HepG2 (cell line): ENCODE data around the gene PLCL1. TPM values are rescaled to one million over a fixed set of nuclear protein-coding genes. Genes with fewer than 3 reads are reported as not detected.

Source experiments
- ATAC-seq: fragments of 200-7000 bp; cut with Tn5 transposase; 3 replicates; pipeline ENCODE4 v1.9.1; 2020; ENCODE audit warnings: mild to moderate bottlenecking, moderate library complexity
- BruUV-seq: library from RNA; stranded (reverse); fragments of 400-500 nt; replicated peaks from 2 replicates; lab custom pipeline; 2021; lab: Mats Ljungman, UMichigan
- CTCF ChIA-PET: fragments of 300-600 bp; formaldehyde crosslinking; extraction: SDS; loops from one replicate; lab custom pipeline; 2021; ENCODE audit warnings: low total read pairs, inconsistent platforms, low intra/inter-chr PET ratio; lab: Yijun Ruan, JAX
- POLR2A ChIA-PET: fragments of 350-600 bp; sonication (Branson Sonifier 250); formaldehyde crosslinking; loops from one replicate; lab custom pipeline; 2020; ENCODE audit warnings: antibody characterized with exemption, inconsistent platforms; lab: Yijun Ruan, JAX
- DNase-seq: peaks from one replicate; pipeline ENCODE4 v3.0.0-alpha.2; 2015; ENCODE audit warnings: low spot score
- FAIRE-seq: peaks from 3 replicates; lab custom pipeline; 2011; peaks lifted over from hg19 to GRCh38; lab: Jason Lieb, UNC
- H2AFZ ChIP-seq: one replicate; pipeline ENCODE4 v1.6.1; 2011; ENCODE audit warnings: low read length, inconsistent platforms
- H3K27ac ChIP-seq: fragments of 300-600 bp; 3 replicates; pipeline ENCODE4 v1.8.0; 2011; ENCODE audit warnings: mixed run types, mild to moderate bottlenecking, mixed read lengths, low read length, inconsistent platforms; ENCODE audit not compliant: insufficient read depth; ENCODE audit errors: extremely low read length
- H3K27me3 ChIP-seq, 2 experiments: fragments of 200-600 bp in 1 of 2; 2 replicates in 1 of 2; 3 replicates in 1 of 2; pipeline versions ENCODE4 v1.6.0 to v1.8.0; 2011; ENCODE audit warnings: low read length in 2 of 2, mild to moderate bottlenecking in 2 of 2, moderate library complexity in 2 of 2, inconsistent platforms in 1 of 2; ENCODE audit not compliant: insufficient read depth in 2 of 2, control insufficient read depth in 1 of 2
- H3K36me3 ChIP-seq, 2 experiments: fragments of 200-600 bp in 1 of 2; replicated peaks in 1 of 2; 2 replicates in 1 of 2; 3 replicates in 1 of 2; pipeline versions ENCODE4 v1.5.1 to v1.8.0; 2011; ENCODE audit warnings: low read length in 2 of 2, inconsistent platforms in 1 of 2; ENCODE audit not compliant: insufficient read depth in 2 of 2, control insufficient read depth in 1 of 2
- H3K4me1 ChIP-seq: 2 replicates; pipeline ENCODE4 v1.5.1; 2012; ENCODE audit warnings: low read length, inconsistent platforms; ENCODE audit not compliant: insufficient read depth
- H3K4me2 ChIP-seq: 2 replicates; pipeline ENCODE4 v1.6.0; 2011; ENCODE audit warnings: low read depth, low read length, inconsistent platforms
- H3K4me3 ChIP-seq, 3 experiments: fragments of 200-600 bp in 1 of 3; sonication (generic), shearing (Covaris generic) in 1 of 3; replicated peaks in 1 of 3; 2 replicates each; pipeline ENCODE4 v1.5.1; 2011 to 2016; ENCODE audit warnings: low read length in 3 of 3, inconsistent platforms in 2 of 3, low read depth in 2 of 3, mild to moderate bottlenecking in 2 of 3, control low read depth in 1 of 3, mixed read lengths in 1 of 3; ENCODE audit not compliant: insufficient read depth in 1 of 3
- H3K79me2 ChIP-seq: one replicate; pipeline ENCODE4 v1.6.1; 2011; ENCODE audit warnings: low read length, inconsistent platforms; ENCODE audit not compliant: insufficient read depth
- H3K9ac ChIP-seq: 2 replicates; pipeline ENCODE4 v1.6.0; 2011; ENCODE audit warnings: mild to moderate bottlenecking, low read depth, low read length, inconsistent platforms; ENCODE audit not compliant: insufficient read depth
- H3K9me3 ChIP-seq: 2 replicates; pipeline ENCODE4 v1.5.1; 2012; ENCODE audit warnings: mild to moderate bottlenecking, low read length
- H4K20me1 ChIP-seq: 2 replicates; pipeline ENCODE4 v1.6.0; 2011; ENCODE audit warnings: inconsistent platforms, mild to moderate bottlenecking, low read length, moderate library complexity; ENCODE audit not compliant: insufficient read depth
- NR2C2 ChIP-seq: sonication (generic); formaldehyde crosslinking; IDR thresholded peaks from 2 replicates; pipeline ENCODE4 v1.4.0; 2020; ENCODE audit warnings: missing genetic modification reagents, mild to moderate bottlenecking, moderate library complexity, borderline replicate concordance
- PAF1 ChIP-seq: IDR thresholded peaks from 2 replicates; pipeline ENCODE4 v1.6.1; 2016; ENCODE audit warnings: missing genetic modification reagents, missing compliant biosample characterization
- ZNF281 ChIP-seq: sonication (generic); formaldehyde crosslinking; IDR thresholded peaks from 2 replicates; pipeline ENCODE4 v1.4.0; 2020; ENCODE audit warnings: missing genetic modification reagents, borderline replicate concordance
- WGBS: methylation state at CpG from one replicate; pipeline ENCODE4 v1.1.6; 2017; ENCODE audit warnings: low lambda C conversion rate; 5-methylcytosine and 5-hydroxymethylcytosine counted together
- in situ Hi-C: cut with HindIII; loops from 2 replicates; pipeline ENCODE4 v1.10.0; 2017; ENCODE audit warnings: low pct_unique_long_range_greater_than_20kb; ENCODE audit not compliant: extremely low pct_ligation_motif_present
- intact Hi-C: fragments of 100-400 bp; cut with micrococcal nuclease; formaldehyde crosslinking; loops from one replicate; pipeline ENCODE4 v1.10.0; 2022; ENCODE audit not compliant: unreplicated experiment
- polyA plus RNA-seq, 8 experiments: library from polyadenylated mRNA; depleted of rRNA in 3 of 8; stranded (reverse) in 7 of 8; unstranded in 1 of 8; fragments of >200 nt; fragmentation: Illumina TruSeq in 4 of 8; extraction: Trizol in 4 of 8; gene quantifications; 2 replicates each; pipeline versions ENCODE4 v1.2.1 to v1.2.3, GENCODE V29; 2011 to 2016; ENCODE audit warnings: low read depth in 4 of 8, missing spikeins in 1 of 8, mixed read lengths in 1 of 8; ENCODE audit not compliant: insufficient read depth in 1 of 8
- total RNA-seq, 5 experiments: library from RNA; depleted of rRNA; stranded (reverse); fragments of >200 nt; fragmentation: Illumina TruSeq; extraction: Trizol; gene quantifications; 2 replicates each; pipeline ENCODE4 v1.2.3, GENCODE V29; 2016; ENCODE audit warnings: low read depth in 1 of 5

PLCL1 gene
- total and polyA plus RNA-seq, 2 of the 13 experiments (the other 11 are each of a cell fraction or from before 2014, with no cell fraction given), result not detected

DNA sequence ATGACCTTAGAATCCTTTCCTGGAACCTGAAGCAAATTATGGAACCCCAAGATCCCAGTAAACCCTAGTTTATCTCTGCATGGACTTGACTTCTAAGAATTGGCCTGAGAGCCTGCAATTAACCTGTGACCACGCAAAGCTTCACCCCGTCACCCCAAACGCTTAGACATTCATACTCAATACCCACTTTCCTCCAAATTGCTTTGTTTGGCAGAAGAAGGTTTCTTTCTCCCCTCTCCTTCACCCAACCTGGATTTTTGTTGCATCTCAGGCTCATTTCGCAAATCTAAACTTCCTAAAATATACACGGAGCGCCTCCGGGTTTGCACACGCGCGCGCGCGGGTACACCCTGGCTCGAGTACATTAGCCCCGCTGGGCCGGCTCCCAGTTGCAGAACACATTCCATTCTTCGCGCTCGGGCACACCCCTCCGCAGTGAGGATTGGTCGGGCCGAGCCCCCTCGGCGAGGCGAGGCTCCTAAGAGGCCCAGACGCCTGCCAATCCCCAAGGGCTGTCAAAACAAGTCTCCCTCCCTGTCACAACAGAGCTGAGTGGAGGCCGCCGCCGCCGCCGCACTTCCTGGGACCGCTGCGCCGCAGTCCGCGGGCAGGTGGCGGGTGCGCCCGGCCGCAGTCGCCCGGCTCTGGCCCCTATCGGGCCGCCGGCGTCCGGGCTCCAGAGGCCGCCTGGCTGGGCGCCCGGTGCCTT lies at the start of gene PLCL1 (continued):
- no peak for TF ChIP-seq ZNF281 (CRISPR knock-in tag)

DNA sequence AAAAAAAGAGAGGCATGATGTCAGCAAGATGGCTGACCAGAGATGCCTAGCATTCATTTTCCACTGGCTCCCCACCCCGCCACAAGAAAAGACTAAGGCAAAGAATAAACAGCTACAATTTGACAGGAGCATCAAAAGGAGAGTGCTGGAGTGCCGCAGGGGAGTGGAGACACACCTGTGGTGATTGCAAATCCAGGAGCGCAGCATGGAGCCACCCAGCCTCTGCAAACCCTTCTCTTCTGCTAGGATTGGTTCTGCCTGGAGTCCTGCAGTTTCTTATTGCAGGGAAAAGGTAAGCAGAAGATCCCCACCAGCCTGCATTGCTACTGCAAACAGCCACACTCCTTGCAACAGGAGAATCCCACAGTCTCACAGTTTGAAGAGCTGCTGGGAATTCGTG lies 45.4 kb upstream of the PLCL1 start:
- Histone ChIP-seq H2AFZ (no peak overlapping the region), H3K36me3 (no peaks in the 10 kb centered on the region), H3K9me3 (peaks cover 14% of the 10 kb centered on the region; the same call in 1 of the 2 replicates), H3K79me2 (no peaks in the 10 kb centered on the region), H3K9ac (no peak overlapping the region), H3K4me3 (no peak overlapping the region), H3K4me2 (no peak overlapping the region; the same call in 1 of the 2 replicates), H3K27me3 (no peaks in the 10 kb centered on the region; a peak in 1 of 5 replicates), H4K20me1 (no peaks in the 10 kb centered on the region), H3K27ac (no peak overlapping the region), H3K4me1 (no peaks in the 10 kb centered on the region)
- in situ Hi-C loops (no loop called here), intact Hi-C loops (no loop called here)
- ChIA-PET POLR2A (no interaction called here), CTCF (no interaction called here)
- FAIRE-seq (no peak), DNase-seq (no peak), ATAC-seq (peak; percentile 31; the same call in 2 of the 3 replicates)
- 5% methylated on average over 4 of the region's 4 CpGs for WGBS
- no TSS peak for BruUV-seq
- TF ChIP-seq NR2C2 (no peak), PAF1 (no peak)
